GM18867 (cell line): ENCODE measurements around the gene COLEC12.
A peak's percentile ranks its signal among the peaks of the same experiment; 100 is the strongest.
"Not testable (repeated sequence)": the region's sequence is repeated elsewhere in the genome, so short reads cannot be mapped to it uniquely, and the experiment has no call there.

Experiments used
- ATAC-seq: cut with Tn5 transposase; IDR thresholded peaks from one replicate; pipeline ENCODE4 v1.9.1; 2021; ENCODE audit warnings: mild to moderate bottlenecking, moderate library complexity; ENCODE audit not compliant: unreplicated experiment

The COLEC12 gene

GRCh38 chr18:295756-296490 lies 204.6 kb downstream of the COLEC12 start:
- ATAC-seq = no peak

GRCh38 chr18:294566-294965 lies 205.9 kb downstream of the COLEC12 start:
- ATAC-seq = no peak

- no peak for ATAC-seq
These were observed 207.0 kb downstream of the COLEC12 start for GRCh38 chr18:293536-293935.

- ATAC-seq = no peak
These were observed 208.2 kb downstream of the COLEC12 start for GRCh38 chr18:292271-292670.

GRCh38 chr18:289970-290369 lies 210.5 kb downstream of the COLEC12 start:
- ATAC-seq = not testable (repeated sequence)

- ATAC-seq = no peak
These were observed 211.5 kb downstream of the COLEC12 start for GRCh38 chr18:289026-289425.

- ATAC-seq = no peak
These were observed 213.8 kb downstream of the COLEC12 start for GRCh38 chr18:286515-287310.

- ATAC-seq = no peak
These were observed 214.7 kb downstream of the COLEC12 start for GRCh38 chr18:285817-286216.

GRCh38 chr18:275486-275885 lies 225.0 kb downstream of the COLEC12 start:
- no peak for ATAC-seq

GRCh38 chr18:274313-274712 lies 226.2 kb downstream of the COLEC12 start:
- ATAC-seq = no peak

GRCh38 chr18:273525-273924 lies 227.0 kb downstream of the COLEC12 start:
- ATAC-seq = no peak

GRCh38 chr18:272650-273049 lies 227.9 kb downstream of the COLEC12 start:
- no peak for ATAC-seq

- no peak for ATAC-seq
These were observed 230.9 kb downstream of the COLEC12 start for GRCh38 chr18:269480-270095.

- ATAC-seq = peak; percentile 92
These were observed 232.6 kb downstream of the COLEC12 start, which contains the start of gene THOC1 for GRCh38 chr18:267688-268552. Gene THOC1 (minus strand): TSS chr18:268047. CDS start chr18:268019, 28 bp downstream.

- ATAC-seq = no peak
These were observed 233.2 kb downstream of the COLEC12 start for GRCh38 chr18:267380-267687.
